Activated CD8-positive, alpha-beta T cell treated with anti-CD3 and anti-CD28 coated beads, Interleukin-2, amount 10 ng/mL, durations not matched to agents 7 days and 5 days (primary cell): ENCODE measurements around the gene CIAO3. TPM values are rescaled to one million over a fixed set of nuclear protein-coding genes. Genes with fewer than 3 reads are reported as not detected.

Experiments
- ATAC-seq: fragments of 150-1000 bp; cut with Tn5 transposase; one replicate; pipeline ENCODE4 v1.10.0; 2021; ENCODE audit warnings: moderate library complexity
- CTCF ChIA-PET: fragments of 350-600 bp; sonication (Branson Sonifier 250); formaldehyde crosslinking; loops from one replicate; lab custom pipeline; 2021; ENCODE audit warnings: antibody characterized with exemption; lab: Charles Lee
- POLR2A ChIA-PET: fragments of 350-600 bp; sonication (Branson Sonifier 250); formaldehyde crosslinking; loops from one replicate; lab custom pipeline; 2021; ENCODE audit warnings: antibody characterized with exemption; lab: Charles Lee
- DNase-seq: peaks from one replicate; pipeline ENCODE4 v3.0.0-alpha.2; 2020
- H3K27ac Mint-ChIP-seq: one replicate; pipeline ENCODE4 v1.8.0; 2021; ENCODE audit warnings: mild to moderate bottlenecking, mixed read lengths
- H3K27me3 Mint-ChIP-seq: one replicate; pipeline ENCODE4 v1.8.0; 2021; ENCODE audit warnings: low read depth, mixed read lengths
- H3K36me3 Mint-ChIP-seq: one replicate; pipeline ENCODE4 v1.8.0; 2021; ENCODE audit warnings: low read depth, mixed read lengths
- H3K4me1 Mint-ChIP-seq: one replicate; pipeline ENCODE4 v1.8.0; 2021; ENCODE audit warnings: low read depth, mixed read lengths
- H3K4me3 Mint-ChIP-seq: one replicate; pipeline ENCODE4 v1.8.0; 2021; ENCODE audit warnings: mild to moderate bottlenecking, mixed read lengths
- H3K9me3 Mint-ChIP-seq: one replicate; pipeline ENCODE4 v1.8.0; 2022; ENCODE audit warnings: mixed read lengths; ENCODE audit not compliant: insufficient read depth
- total RNA-seq, 2 experiments: library from RNA; stranded (reverse); gene quantifications; one replicate each; pipeline ENCODE4 v1.2.3, GENCODE V29; 2021

Gene CIAO3
- total RNA-seq, 2 experiments from 2014 or later, result 24.9 to 32.4 TPM

DNA sequence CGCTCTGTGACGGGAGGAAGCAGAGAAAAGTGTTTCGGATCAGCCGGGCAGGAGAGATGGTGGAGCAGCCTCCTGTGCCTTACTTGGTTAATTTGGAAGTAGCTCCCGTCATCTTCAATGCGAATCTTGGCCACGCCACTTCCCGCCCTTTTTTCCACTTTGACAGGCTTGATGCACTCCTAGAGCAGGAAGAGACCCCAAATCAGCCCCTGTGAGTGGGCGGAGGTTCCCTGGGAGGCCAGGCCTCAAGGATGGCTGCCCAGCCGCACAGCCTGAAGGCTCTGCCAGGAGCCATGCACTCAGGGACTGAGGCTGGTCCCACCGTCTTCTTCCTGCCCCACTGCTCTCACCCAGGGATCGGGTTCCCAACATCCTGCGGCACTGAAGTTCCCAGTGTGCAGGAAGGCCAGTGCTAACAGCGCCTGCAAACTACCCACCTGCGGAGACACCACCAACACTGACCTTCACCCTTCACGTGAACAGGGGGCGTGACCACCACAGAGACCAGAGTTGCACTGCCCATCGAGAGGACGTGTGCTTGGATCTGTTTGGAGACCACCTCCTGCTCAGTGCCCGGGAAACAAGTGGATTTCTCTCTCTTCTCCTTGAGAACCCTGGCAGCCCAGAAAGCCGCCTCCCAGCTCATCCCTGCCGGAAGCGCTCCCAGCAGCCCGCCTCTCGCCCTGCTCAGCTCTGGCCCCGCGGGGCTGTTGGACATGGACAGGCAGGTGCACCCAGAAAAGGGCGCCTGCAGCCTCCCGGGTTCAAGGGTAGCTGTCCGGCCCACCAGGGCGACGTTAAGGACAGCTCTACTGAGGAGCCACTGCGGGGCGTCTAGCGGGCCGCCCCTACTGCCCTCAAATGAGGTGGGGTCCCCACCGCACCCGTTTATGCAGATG lies 988 bp downstream of the CIAO3 start:
- peaks cover 19% of the 10 kb centered on the region for H3K36me3 Mint-ChIP-seq
- H3K4me1 Mint-ChIP-seq, result peaks cover 36% of the 10 kb centered on the region
- peak overlapping the region; percentile 71 for H3K27ac Mint-ChIP-seq
- H3K9me3 Mint-ChIP-seq, result no peaks in the 10 kb centered on the region
- POLR2A ChIA-PET, result interaction anchor here (1.5 kb wide), 1 partner anchor 10 kb away, joined by 3 read pairs; no protein-coding TSS in a partner anchor
- peak; percentile 1 for ATAC-seq
- peak overlapping the region; percentile 85 for H3K4me3 Mint-ChIP-seq
- DNase-seq, result no peak
- CTCF ChIA-PET, result interaction anchor here (0.6 to 3.2 kb wide), 9 partner anchors 8 to 71 kb away, joined by 3 to 16 read pairs (median 4); partner anchors contain the start of gene ANTKMT
- no peaks in the 10 kb centered on the region for H3K27me3 Mint-ChIP-seq

DNA sequence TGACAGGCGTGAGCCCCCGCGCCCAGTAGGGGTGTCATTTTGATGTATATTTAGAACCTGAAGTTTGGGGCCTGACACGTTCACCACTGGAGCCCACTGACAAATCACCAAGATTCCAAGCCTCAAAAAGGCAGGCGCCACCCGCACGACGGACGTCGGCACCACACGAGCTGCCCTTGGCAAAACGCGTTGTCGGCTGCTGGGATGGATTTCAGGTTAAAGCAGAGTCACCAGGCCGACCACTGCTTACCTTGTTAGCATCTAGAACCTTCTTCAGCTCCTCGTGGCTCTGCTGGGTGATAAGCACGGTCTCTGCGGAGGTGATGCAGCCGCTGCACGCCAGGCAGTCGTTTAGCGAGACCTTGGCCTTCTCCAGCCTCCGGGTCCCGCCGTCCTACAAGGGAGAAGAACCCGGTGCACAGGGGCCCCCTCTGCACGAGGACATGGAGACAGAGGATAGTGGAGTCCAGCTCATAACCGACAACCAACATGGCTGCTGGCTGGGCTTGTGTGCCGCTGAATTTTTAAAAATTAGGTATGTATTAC lies 3.8 kb downstream of the CIAO3 start:
- ChIA-PET CTCF (interaction anchor here (1.3 kb wide), 2 partner anchors 11 to 17 kb away, joined by 3 to 4 read pairs; partner anchors contain the start of gene CCDC78), POLR2A (no interaction called here)
- Mint-ChIP-seq H3K27me3 (no peaks in the 10 kb centered on the region), H3K27ac (no peak overlapping the region), H3K9me3 (no peaks in the 10 kb centered on the region), H3K4me1 (peaks cover 36% of the 10 kb centered on the region), H3K4me3 (no peak overlapping the region), H3K36me3 (peaks cover 23% of the 10 kb centered on the region)
- DNase-seq (no peak), ATAC-seq (no peak)

- peaks cover 23% of the 10 kb centered on the region for H3K36me3 Mint-ChIP-seq
- no peak overlapping the region for H3K27ac Mint-ChIP-seq
- ChIA-PET CTCF (interaction anchor here (0.9 to 1.6 kb wide), 3 partner anchors 10 to 26 kb away, joined by 3 to 6 read pairs (median 3); no protein-coding TSS in a partner anchor), POLR2A (no interaction called here)
- DNase-seq (no peak), ATAC-seq (no peak)
- no peaks in the 10 kb centered on the region for H3K27me3 Mint-ChIP-seq
- no peaks in the 10 kb centered on the region for H3K9me3 Mint-ChIP-seq
- H3K4me3 Mint-ChIP-seq, result no peak overlapping the region
- peaks cover 33% of the 10 kb centered on the region for H3K4me1 Mint-ChIP-seq
Observed at GRCh38 chr16:735982-736453, 4.8 kb downstream of the CIAO3 start.

DNA sequence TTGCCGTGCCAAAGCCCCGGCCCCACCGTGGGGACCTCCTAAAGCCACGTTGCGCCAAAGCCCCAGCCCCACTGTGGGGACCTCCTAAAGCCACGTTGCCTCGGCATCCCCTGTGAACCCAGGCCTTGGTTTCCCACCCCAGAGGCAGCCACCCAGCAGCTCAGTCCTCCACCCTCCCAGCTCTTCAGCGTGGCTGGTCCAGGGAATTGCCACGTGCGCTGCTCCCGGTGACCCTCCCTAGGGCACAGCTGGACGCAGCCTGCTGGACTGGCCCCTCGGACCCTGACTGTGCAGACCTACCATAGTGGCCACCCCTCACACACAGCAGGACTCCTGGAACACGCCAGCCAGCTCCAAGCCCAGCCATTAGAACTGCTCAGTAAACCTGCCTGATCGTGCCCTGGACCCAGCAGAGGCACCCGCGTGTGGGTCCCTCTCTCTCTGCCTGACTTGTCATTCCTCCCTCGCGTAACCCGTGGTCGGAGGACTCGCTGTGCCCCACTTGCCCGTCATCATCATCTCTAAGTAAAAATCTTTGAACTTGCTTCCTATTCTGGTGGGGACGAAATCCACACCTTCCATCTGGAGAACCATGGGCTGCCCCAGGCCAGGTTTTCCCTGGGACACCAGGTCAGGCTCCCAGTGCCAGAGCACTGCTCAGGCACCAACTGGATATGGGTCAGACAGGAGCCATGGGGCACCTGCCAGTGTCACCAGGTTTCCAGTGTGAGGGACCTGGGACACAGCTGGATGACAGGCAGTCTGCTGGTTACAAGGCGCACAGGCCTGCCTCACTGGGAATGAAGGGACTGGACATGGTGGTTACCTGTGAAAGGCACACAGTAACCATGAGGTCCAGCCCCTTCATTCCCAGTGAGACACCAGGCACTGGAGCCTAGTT lies 5.6 kb downstream of the CIAO3 start:
- Mint-ChIP-seq H3K4me1 (peaks cover 33% of the 10 kb centered on the region), H3K36me3 (peaks cover 23% of the 10 kb centered on the region), H3K9me3 (no peaks in the 10 kb centered on the region), H3K27ac (no peak overlapping the region), H3K4me3 (no peak overlapping the region), H3K27me3 (no peaks in the 10 kb centered on the region)
- ATAC-seq (no peak), DNase-seq (no peak)
- ChIA-PET CTCF (interaction anchor here (0.9 to 1.6 kb wide), 3 partner anchors 9 to 25 kb away, joined by 3 to 6 read pairs (median 3); no protein-coding TSS in a partner anchor), POLR2A (no interaction called here)

DNA sequence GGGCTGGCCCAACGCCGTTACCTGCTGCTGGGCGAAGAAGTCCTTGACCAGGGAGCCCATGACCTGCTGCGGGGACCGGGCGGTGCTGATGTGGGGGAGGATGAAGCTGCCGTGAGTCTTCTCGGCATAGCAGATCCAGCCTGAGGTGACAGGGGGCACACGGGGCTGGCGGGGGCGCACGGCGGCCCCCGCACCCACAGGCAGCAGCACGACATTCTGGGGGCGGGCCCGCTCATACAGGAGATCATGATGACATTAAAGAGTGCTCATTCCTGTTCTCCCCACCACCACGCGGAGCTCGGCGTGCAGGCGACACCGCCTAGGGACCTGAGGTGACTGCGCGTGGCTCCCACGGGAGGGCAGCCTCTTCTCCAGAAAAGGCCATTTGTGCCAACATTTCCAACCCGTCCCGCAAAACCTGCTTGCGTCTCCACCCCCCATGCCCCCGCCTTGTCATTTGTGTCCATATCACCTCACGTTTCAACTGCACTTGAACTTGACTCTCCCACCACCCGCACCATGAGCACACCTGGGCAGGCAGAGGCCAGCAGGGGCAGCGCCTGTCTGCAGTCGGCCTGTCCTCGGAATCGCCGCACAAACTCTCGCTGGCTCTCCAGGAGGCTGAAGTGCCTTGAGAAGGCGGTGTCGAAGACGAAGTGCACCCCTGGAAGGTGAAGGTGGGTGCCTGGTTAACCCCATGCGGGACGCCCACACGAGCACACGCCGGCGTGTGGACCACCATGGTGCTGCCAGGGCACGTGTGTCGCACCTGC lies 6.4 kb downstream of the CIAO3 start:
- DNase-seq (no peak), ATAC-seq (no peak)
- Mint-ChIP-seq H3K27me3 (no peaks in the 10 kb centered on the region), H3K9me3 (no peaks in the 10 kb centered on the region), H3K36me3 (peaks cover 22% of the 10 kb centered on the region), H3K27ac (no peak overlapping the region), H3K4me3 (no peak overlapping the region), H3K4me1 (peaks cover 26% of the 10 kb centered on the region)
- ChIA-PET CTCF (no interaction called here), POLR2A (no interaction called here)

DNA sequence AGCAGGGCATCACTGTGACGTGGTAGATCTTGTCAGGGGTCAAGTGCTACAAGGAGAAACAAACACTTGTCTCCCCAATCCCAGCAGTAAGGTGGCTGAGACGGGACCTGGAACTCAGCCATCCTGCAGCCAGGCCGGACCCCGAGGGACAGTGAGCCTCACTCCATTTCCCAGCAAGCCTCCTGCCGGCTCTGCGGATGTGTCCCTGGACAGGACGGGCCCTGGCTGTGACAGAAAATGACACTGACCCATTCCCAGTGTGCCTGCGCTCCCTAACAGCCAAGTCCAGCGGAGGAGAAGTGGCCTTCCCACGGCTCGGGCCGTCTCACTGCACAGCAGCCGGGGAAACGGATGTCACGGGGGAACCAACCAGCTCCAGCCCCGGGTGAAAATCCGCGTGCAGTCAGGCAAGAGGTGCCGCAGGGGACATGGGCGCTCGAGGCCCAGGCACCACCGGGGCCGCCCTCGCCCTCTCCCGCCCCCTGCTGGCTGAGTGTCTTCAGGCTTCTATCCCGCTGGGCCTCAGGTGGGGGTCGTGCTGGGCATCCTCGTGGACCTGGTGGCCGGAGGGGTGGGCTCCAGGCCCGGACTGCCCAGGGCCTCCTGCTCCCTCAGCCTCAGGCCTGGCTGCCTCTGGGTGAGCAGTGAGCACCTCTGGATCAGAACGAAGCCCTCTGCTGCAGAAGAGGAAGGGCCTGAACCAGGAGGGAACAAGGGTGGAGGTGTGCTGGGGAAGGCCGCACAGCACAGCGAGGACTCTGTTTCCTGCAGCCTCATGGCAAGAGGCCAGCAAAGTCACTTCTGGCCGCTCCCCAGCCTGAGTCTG lies 7.2 kb downstream of the CIAO3 start:
- H3K27ac Mint-ChIP-seq, result no peak overlapping the region
- H3K4me1 Mint-ChIP-seq, result peaks cover 20% of the 10 kb centered on the region
- ChIA-PET POLR2A (interaction anchor here (0.5 kb wide), 1 partner anchor 231 kb away, joined by 3 read pairs; no protein-coding TSS in a partner anchor), CTCF (interaction anchor here (0.6 to 1.9 kb wide), 4 partner anchors 12 to 22 kb away, joined by 3 to 10 read pairs (median 4); partner anchors contain the start of gene METRN)
- DNase-seq, result no peak
- H3K9me3 Mint-ChIP-seq, result no peaks in the 10 kb centered on the region
- peaks cover 19% of the 10 kb centered on the region for H3K36me3 Mint-ChIP-seq
- H3K27me3 Mint-ChIP-seq, result no peaks in the 10 kb centered on the region
- H3K4me3 Mint-ChIP-seq, result no peak overlapping the region
- peak; percentile 31 for ATAC-seq

DNA sequence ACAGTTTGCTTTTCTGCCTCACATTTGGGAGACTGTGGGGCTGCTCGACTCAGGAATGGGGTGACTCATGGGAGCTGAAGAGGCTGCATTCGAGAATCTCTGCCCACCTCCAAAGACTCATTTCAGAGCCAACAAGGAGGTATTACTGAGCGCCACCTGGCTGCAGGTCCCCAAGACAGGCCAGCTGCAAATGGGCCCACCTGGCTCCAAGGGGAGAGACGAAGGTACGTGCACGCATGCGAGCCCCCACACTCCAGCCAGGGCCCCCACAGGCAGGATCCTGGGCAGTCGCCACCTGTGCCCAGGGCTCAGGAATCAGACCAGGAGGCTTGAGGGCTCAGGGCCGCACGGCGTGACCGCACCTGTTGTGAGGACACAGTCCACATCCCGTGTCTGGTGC lies 7.9 kb downstream of the CIAO3 start:
- Mint-ChIP-seq H3K27me3 (no peaks in the 10 kb centered on the region), H3K9me3 (no peaks in the 10 kb centered on the region), H3K36me3 (peaks cover 17% of the 10 kb centered on the region), H3K4me3 (no peak overlapping the region), H3K4me1 (peaks cover 18% of the 10 kb centered on the region), H3K27ac (no peak overlapping the region)
- DNase-seq (no peak), ATAC-seq (no peak)
- ChIA-PET CTCF (interaction anchor here (0.6 to 1.9 kb wide), 4 partner anchors 12 to 21 kb away, joined by 3 to 10 read pairs (median 4); partner anchors contain the start of gene METRN), POLR2A (interaction anchor here (0.5 kb wide), 1 partner anchor 232 kb away, joined by 3 read pairs; no protein-coding TSS in a partner anchor)

- H3K27ac Mint-ChIP-seq, result no peak overlapping the region
- H3K27me3 Mint-ChIP-seq, result no peaks in the 10 kb centered on the region
- no peak overlapping the region for H3K4me3 Mint-ChIP-seq
- ChIA-PET CTCF (interaction anchor here (1.0 to 1.9 kb wide), 3 partner anchors 8 to 20 kb away, joined by 3 to 10 read pairs (median 6); partner anchors contain the start of gene CIAO3), POLR2A (interaction anchor here (1.7 kb wide), 1 partner anchor 17 kb away, joined by 6 read pairs; the partner anchor contains the start of gene METRN)
- H3K4me1 Mint-ChIP-seq, result peaks cover 12% of the 10 kb centered on the region
- H3K9me3 Mint-ChIP-seq, result no peaks in the 10 kb centered on the region
- no peak for ATAC-seq
- H3K36me3 Mint-ChIP-seq, result peaks cover 14% of the 10 kb centered on the region
- DNase-seq, result no peak
Observed at GRCh38 chr16:732332-732731, 8.5 kb downstream of the CIAO3 start.

DNA sequence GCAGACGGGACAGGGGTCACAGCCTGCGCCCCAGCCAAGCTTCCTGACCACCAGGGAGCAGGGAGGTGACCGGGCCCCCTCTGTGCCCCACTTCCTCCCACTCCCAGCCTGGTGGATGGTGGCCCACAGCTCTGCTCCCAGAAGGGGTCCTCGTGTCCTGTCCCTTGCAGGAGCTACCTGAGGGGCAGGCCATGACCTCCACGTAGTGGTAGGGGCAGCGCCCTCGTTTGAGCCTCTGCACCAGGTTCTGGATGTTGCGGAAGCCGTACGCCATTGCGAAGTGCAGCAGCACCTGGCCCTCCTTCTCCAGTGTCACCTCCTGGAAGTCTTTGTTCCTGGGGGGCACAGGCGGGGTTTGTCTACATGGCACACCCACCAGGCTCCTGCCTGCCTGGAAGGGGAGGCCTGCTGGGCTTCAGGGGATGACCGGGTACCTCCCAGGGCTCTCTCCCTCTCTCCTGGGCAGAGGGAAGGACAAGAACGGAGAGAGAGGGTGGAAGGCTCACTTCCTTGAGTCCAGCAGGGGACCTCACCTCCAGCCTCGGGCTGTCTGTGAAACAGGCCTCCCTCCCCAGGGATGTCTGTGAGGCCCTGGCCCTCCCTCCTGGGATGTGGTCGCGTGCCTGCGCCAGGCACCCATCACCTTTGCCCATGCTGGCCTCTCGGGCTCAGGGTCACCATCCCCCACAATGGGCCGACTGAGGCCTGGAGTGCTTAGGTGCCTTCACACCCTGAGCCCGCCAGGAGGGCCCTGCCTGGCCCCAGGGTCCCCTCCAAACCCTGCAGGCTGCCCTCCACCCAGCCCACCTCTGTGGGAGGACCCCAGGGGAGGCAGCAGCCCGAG lies 9.9 kb downstream of the CIAO3 start:
- ChIA-PET POLR2A (interaction anchor here (1.1 to 2.9 kb wide), 3 partner anchors 10 to 15 kb away, joined by 3 to 10 read pairs (median 6); partner anchors contain the start of genes CIAO3 and METRN), CTCF (interaction anchor here (0.7 kb wide), 1 partner anchor 41 kb away, joined by 3 read pairs; the partner anchor contains the start of gene WDR24)
- Mint-ChIP-seq H3K4me1 (peaks cover 7% of the 10 kb centered on the region), H3K27me3 (no peaks in the 10 kb centered on the region), H3K4me3 (no peak overlapping the region), H3K9me3 (no peaks in the 10 kb centered on the region), H3K36me3 (peaks cover 11% of the 10 kb centered on the region), H3K27ac (no peak overlapping the region)
- no peak for ATAC-seq
- no peak for DNase-seq
